Natural killer cell (primary cell): ENCODE results near the gene BBS9. TPM values are rescaled to one million over a fixed set of nuclear protein-coding genes. Genes with fewer than 3 reads are reported as not detected.

ENCODE experiments used
- ATAC-seq, 3 donors: fragments of 150-1000 bp in 2 of 3; fragments of 200-7000 bp in 1 of 3; cut with Tn5 transposase; 1 replicate in 1 of 3; 2 replicates in 2 of 3; pipeline ENCODE4 v1.10.0; 2021; ENCODE audit warnings: mild to moderate bottlenecking in 2 of 3, moderate library complexity in 2 of 3
- DNase-seq, 2 donors: peaks; one replicate each; pipeline versions ENCODE4 v3.0.0 to v3.0.0-alpha.2; 2013 to 2021; ENCODE audit warnings: mixed read lengths in 1 of 2
- H3K27ac ChIP-seq: one replicate; pipeline ENCODE4 v1.5.1; 2013; ENCODE audit warnings: mild to moderate bottlenecking, low read length
- H3K27me3 ChIP-seq: one replicate; pipeline ENCODE4 v1.6.1; 2013; ENCODE audit warnings: low read length; ENCODE audit not compliant: control insufficient read depth, insufficient read depth
- H3K36me3 ChIP-seq: one replicate; pipeline ENCODE4 v1.6.1; 2013; ENCODE audit warnings: low read length; ENCODE audit not compliant: control insufficient read depth, insufficient read depth
- H3K4me1 ChIP-seq: one replicate; pipeline ENCODE4 v1.6.1; 2013; ENCODE audit warnings: low read length; ENCODE audit not compliant: control insufficient read depth, insufficient read depth
- H3K4me3 ChIP-seq: one replicate; pipeline ENCODE4 v1.5.1; 2013; ENCODE audit warnings: low read length
- H3K9me3 ChIP-seq: one replicate; pipeline ENCODE4 v1.6.1; 2013; ENCODE audit warnings: low read length; ENCODE audit not compliant: control insufficient read depth, insufficient read depth
- H3K27ac Mint-ChIP-seq, 2 donors: one replicate each; pipeline ENCODE4 v1.8.0; 2022; ENCODE audit warnings: mild to moderate bottlenecking in 2 of 2, mixed read lengths in 2 of 2, moderate library complexity in 1 of 2
- H3K27me3 Mint-ChIP-seq, 2 donors: one replicate each; pipeline ENCODE4 v1.8.0; 2022; ENCODE audit warnings: low read depth in 2 of 2, mixed read lengths in 2 of 2
- H3K36me3 Mint-ChIP-seq: one replicate; pipeline ENCODE4 v1.8.0; 2022; ENCODE audit warnings: mixed read lengths
- H3K4me1 Mint-ChIP-seq, 2 donors: one replicate each; pipeline ENCODE4 v1.8.0; 2022; ENCODE audit warnings: mixed read lengths in 2 of 2
- H3K4me3 Mint-ChIP-seq: one replicate; pipeline ENCODE4 v1.8.0; 2022; ENCODE audit warnings: mild to moderate bottlenecking, moderate library complexity, mixed read lengths
- H3K9me3 Mint-ChIP-seq, 2 donors: one replicate each; pipeline ENCODE4 v1.8.0; 2022; ENCODE audit warnings: mixed read lengths in 2 of 2
- CTCF ChIP-seq: fragments of 200-600 bp; IDR thresholded peaks from one replicate; pipeline ENCODE4 v1.8.0; 2022; ENCODE audit warnings: antibody characterized with exemption
- WGBS: methylation state at CpG from one replicate; pipeline ENCODE4 v1.1.7; 2013; ENCODE audit warnings: missing lambda C conversion rate; ENCODE audit not compliant: insufficient coverage; 5-methylcytosine and 5-hydroxymethylcytosine counted together
- intact Hi-C: fragments of 100-400 bp; cut with micrococcal nuclease; formaldehyde crosslinking; loops from one replicate; pipeline ENCODE4 v1.14.2; 2022
- total RNA-seq, 4 donors: library from RNA; stranded (reverse); fragments of 120-200 nt in 1 of 4; gene quantifications; one replicate each; pipeline versions ENCODE4 v1.2.3 to v1.2.4, GENCODE V29; 2013 to 2022

Gene BBS9
- total RNA-seq, 3 donors from 2014 or later (not counting 1 experiment from before 2014, with no cell fraction given), result 25.1 to 34.6 (median 34.4) TPM

GRCh38 chr7:33334349-33334748 lies 205.0 kb downstream of the BBS9 start:
- Mint-ChIP-seq H3K27ac (no peak overlapping the region), H3K36me3 (no peaks in the 10 kb centered on the region), H3K4me1 (no peaks in the 10 kb centered on the region), H3K4me3 (no peak overlapping the region), H3K27me3 (no peaks in the 10 kb centered on the region), H3K9me3 (no peaks in the 10 kb centered on the region)
- Histone ChIP-seq H3K27me3 (no peaks in the 10 kb centered on the region), H3K9me3 (no peaks in the 10 kb centered on the region), H3K27ac (no peak overlapping the region), H3K36me3 (no peaks in the 10 kb centered on the region), H3K4me1 (no peaks in the 10 kb centered on the region), H3K4me3 (no peak overlapping the region)
- TF ChIP-seq CTCF, result no peak
- 90% methylated on average over 3 of the region's 3 CpGs for WGBS
- peak in 1 of 2 donors; percentile 2 for DNase-seq
- no peak for ATAC-seq
- intact Hi-C loops, result no loop called here

GRCh38 chr7:33336820-33337219 lies 207.5 kb downstream of the BBS9 start:
- H3K4me3 Mint-ChIP-seq, result no peak overlapping the region

GRCh38 chr7:33339074-33339790 lies 209.9 kb downstream of the BBS9 start:
- ATAC-seq (no peak), DNase-seq (no peak)
- Mint-ChIP-seq H3K9me3 (no peaks in the 10 kb centered on the region), H3K27me3 (no peaks in the 10 kb centered on the region), H3K4me3 (no peak overlapping the region), H3K4me1 (no peaks in the 10 kb centered on the region), H3K27ac (no peak overlapping the region), H3K36me3 (no peaks in the 10 kb centered on the region)
- no peaks in the 10 kb centered on the region for H3K4me1 ChIP-seq
- no peaks in the 10 kb centered on the region for H3K36me3 ChIP-seq
- TF ChIP-seq CTCF, result no peak
- intact Hi-C loops, result no loop called here
- no peak overlapping the region for H3K27ac ChIP-seq
- no peaks in the 10 kb centered on the region for H3K9me3 ChIP-seq
- WGBS, result 93% methylated on average over 3 of the region's 3 CpGs
- H3K4me3 ChIP-seq, result no peak overlapping the region
- H3K27me3 ChIP-seq, result no peaks in the 10 kb centered on the region

More at GRCh38 chr7:33336820-33337219, 207.5 kb downstream of the BBS9 start:
- Histone ChIP-seq H3K4me1 (no peaks in the 10 kb centered on the region), H3K27ac (no peak overlapping the region), H3K36me3 (no peaks in the 10 kb centered on the region), H3K9me3 (no peaks in the 10 kb centered on the region), H3K27me3 (no peaks in the 10 kb centered on the region), H3K4me3 (no peak overlapping the region)
- H3K27me3 Mint-ChIP-seq, result no peaks in the 10 kb centered on the region
- DNase-seq, result no peak
- TF ChIP-seq CTCF, result no peak
- H3K36me3 Mint-ChIP-seq, result no peaks in the 10 kb centered on the region
- no peak for ATAC-seq
- no peaks in the 10 kb centered on the region for H3K9me3 Mint-ChIP-seq
- intact Hi-C loops, result no loop called here
- no peaks in the 10 kb centered on the region for H3K4me1 Mint-ChIP-seq
- no peak overlapping the region for H3K27ac Mint-ChIP-seq
- 100% methylated on average over 1 of the region's 2 CpGs for WGBS

- no peaks in the 10 kb centered on the region for H3K27me3 Mint-ChIP-seq
- 96% methylated on average over 3 of the region's 3 CpGs for WGBS
- no peak for ATAC-seq
Measured at GRCh38 chr7:33346055-33346454, 216.7 kb downstream of the BBS9 start.

More at GRCh38 chr7:33346055-33346454, 216.7 kb downstream of the BBS9 start:
- Mint-ChIP-seq H3K27ac (no peak overlapping the region), H3K36me3 (no peaks in the 10 kb centered on the region), H3K9me3 (no peaks in the 10 kb centered on the region), H3K4me1 (peaks cover 0 to 11% of the 10 kb centered on the region in 2 donors), H3K4me3 (no peak overlapping the region)
- no peak overlapping the region for H3K4me3 ChIP-seq
- H3K36me3 ChIP-seq, result peaks cover 3% of the 10 kb centered on the region
- intact Hi-C loops, result no loop called here
- no peaks in the 10 kb centered on the region for H3K9me3 ChIP-seq
- H3K27ac ChIP-seq, result no peak overlapping the region
- no peaks in the 10 kb centered on the region for H3K27me3 ChIP-seq
- TF ChIP-seq CTCF, result no peak
- H3K4me1 ChIP-seq, result no peaks in the 10 kb centered on the region
- no peak for DNase-seq
